Measurements from ENCODE around the gene EMID1.

Gene EMID1

DNA sequence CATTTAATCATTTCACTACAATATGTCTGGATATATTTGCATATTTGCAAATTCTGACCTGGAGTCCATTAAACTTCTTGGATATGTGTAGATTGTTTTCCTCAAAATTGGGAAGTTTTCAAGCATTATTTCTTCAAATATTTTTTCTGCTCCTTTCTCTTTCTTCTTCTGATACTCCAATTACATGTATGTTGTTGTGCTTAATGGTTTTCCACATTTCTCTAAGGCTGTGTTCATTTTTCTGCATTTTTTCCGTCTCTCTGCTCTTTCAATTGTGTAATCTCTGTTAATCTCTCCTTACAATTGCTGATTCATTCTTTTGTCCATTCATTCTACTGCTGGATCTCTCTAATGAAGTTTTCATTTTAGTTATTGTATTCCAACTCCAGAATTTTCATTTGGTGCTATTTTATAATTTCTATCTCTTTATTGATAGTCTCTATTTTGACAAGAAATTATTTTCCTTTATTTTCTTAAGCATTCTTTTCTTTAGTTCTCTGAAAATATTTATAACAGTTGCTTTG lies 30.3 kb upstream of the EMID1 start:
- Histone ChIP-seq H3K9me3 (ENCODE audit: control insufficient read depth, low read depth, low read length) (peaks cover 7% of the 10 kb centered on the region), H3K9ac (ENCODE audit: low read length) (no peak overlapping the region), H3K27me3 (ENCODE audit: control insufficient read depth, insufficient read depth, low read length) (no peaks in the 10 kb centered on the region), H3K4me3 (ENCODE audit: low read length) (no peak overlapping the region), H3K4me1 (ENCODE audit: control insufficient read depth, low read depth, low read length) (no peaks in the 10 kb centered on the region), H3K27ac (ENCODE audit: low read length) (no peak overlapping the region), H3K36me3 (ENCODE audit: control insufficient read depth, low read depth, low read length) (no peaks in the 10 kb centered on the region)

DNA sequence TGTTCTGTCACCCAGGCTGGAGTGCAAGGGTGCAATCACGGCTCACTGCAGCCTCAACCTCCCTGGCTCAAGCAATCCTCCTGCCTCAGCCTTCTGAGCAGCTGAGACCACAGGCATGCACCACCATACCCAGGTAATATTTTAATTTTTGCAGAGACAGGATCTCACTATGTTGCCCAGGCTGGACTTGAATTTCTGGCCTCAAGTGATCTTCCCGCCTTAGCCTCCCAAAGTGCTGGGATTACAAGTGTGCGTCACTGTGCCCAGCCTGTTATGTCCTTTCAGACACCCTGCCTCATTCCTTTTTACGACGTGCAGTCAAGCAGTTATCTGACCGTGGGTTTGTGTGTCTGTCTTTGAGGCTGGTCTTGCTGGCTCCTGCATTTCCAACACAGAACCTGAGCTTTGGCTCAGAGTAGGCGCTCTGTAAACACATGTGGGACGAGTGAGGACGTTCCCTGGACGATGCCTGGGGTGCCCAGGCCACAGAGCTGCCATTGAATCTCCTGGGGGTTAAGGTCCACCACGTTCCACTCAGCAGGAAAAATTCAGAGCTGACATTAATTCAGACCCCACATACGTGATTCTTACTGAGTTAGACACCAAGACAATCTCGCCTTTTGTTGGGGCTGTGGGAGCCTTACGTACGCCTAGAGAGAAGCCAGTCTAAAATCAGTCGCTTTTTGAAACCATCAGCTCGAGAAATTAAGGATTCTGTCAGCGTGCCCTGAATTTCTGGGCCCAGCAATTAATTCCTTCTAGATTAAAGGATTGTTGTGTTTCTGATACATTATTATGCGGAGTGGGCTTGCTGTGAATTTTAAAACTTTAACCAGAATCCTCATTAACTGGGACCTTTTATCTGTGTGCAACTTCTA lies 21.5 kb upstream of the EMID1 start:
- no peaks in the 10 kb centered on the region for H3K36me3 ChIP-seq (ENCODE audit: control insufficient read depth, low read depth, low read length)
- H3K4me1 ChIP-seq (ENCODE audit: control insufficient read depth, low read depth, low read length) = peaks cover 4% of the 10 kb centered on the region
- no peak overlapping the region for H3K4me3 ChIP-seq (ENCODE audit: low read length)
- H3K27ac ChIP-seq (ENCODE audit: low read length) = no peak overlapping the region
- no peak overlapping the region for H3K9ac ChIP-seq (ENCODE audit: low read length)
- no peaks in the 10 kb centered on the region for H3K27me3 ChIP-seq (ENCODE audit: control insufficient read depth, insufficient read depth, low read length)
- H3K9me3 ChIP-seq (ENCODE audit: control insufficient read depth, low read depth, low read length) = no peaks in the 10 kb centered on the region

DNA sequence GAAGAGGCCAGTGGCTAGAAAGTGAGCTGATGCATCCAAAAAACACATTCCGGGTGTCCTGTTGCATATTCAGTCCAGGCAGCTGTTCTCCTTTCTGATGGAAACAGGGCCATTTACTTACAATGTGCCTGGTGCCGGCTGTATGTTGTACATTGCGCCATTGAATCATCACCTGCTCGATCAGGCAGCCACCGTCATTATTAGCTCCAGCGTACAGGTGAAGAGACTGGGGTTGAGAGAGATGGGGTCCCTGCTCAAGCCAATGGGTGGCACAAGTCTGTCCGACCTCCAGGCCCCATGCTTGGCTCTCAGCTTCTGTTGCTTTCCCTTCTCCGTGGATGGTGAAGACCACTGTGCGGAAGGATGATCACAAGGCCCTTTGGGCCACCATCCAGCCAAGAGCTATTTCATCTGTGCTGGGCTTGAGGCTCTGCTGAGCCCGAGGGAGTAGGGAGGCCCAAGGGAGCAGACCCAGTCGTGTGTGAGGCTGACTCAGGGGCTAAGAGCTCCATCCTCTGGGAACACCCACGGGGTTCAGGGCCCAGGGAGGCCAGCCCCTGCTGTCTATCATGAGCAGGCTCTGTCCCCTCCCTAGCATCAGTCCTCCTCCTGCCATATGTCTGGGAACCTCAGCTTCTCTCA lies 20.7 kb upstream of the EMID1 start:
- Histone ChIP-seq H3K9me3 (ENCODE audit: control insufficient read depth, low read depth, low read length) (no peaks in the 10 kb centered on the region), H3K27me3 (ENCODE audit: control insufficient read depth, insufficient read depth, low read length) (no peaks in the 10 kb centered on the region), H3K36me3 (ENCODE audit: control insufficient read depth, low read depth, low read length) (no peaks in the 10 kb centered on the region), H3K4me3 (ENCODE audit: low read length) (no peak overlapping the region), H3K27ac (ENCODE audit: low read length) (no peak overlapping the region), H3K9ac (ENCODE audit: low read length) (no peak overlapping the region), H3K4me1 (ENCODE audit: control insufficient read depth, low read depth, low read length) (peaks cover 4% of the 10 kb centered on the region)

DNA sequence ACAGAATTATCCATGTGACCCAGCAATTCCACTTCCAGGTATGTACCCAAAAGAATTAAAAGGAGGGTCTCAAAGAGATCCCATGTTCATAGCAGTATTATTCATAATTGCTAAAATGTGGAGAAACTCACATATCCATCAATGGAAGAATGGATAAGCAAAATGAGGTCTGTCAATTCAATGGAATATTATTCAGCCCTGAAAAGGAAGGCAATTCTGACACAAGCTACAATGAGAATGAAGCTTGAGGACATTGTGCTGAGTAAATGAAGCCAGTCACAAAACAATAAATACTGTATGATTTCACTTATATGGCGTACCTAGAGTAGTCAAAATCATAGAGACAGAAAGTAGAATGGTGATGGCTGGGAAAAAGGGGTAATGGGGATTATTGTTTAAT lies 19.4 kb upstream of the EMID1 start:
- H3K4me3 ChIP-seq (ENCODE audit: low read length) = no peak overlapping the region
- H3K27ac ChIP-seq (ENCODE audit: low read length) = no peak overlapping the region
- no peak overlapping the region for H3K9ac ChIP-seq (ENCODE audit: low read length)
- H3K4me1 ChIP-seq (ENCODE audit: control insufficient read depth, low read depth, low read length) = peaks cover 4% of the 10 kb centered on the region
- H3K27me3 ChIP-seq (ENCODE audit: control insufficient read depth, insufficient read depth, low read length) = no peaks in the 10 kb centered on the region
- H3K36me3 ChIP-seq (ENCODE audit: control insufficient read depth, low read depth, low read length) = no peaks in the 10 kb centered on the region
- H3K9me3 ChIP-seq (ENCODE audit: control insufficient read depth, low read depth, low read length) = no peaks in the 10 kb centered on the region

DNA sequence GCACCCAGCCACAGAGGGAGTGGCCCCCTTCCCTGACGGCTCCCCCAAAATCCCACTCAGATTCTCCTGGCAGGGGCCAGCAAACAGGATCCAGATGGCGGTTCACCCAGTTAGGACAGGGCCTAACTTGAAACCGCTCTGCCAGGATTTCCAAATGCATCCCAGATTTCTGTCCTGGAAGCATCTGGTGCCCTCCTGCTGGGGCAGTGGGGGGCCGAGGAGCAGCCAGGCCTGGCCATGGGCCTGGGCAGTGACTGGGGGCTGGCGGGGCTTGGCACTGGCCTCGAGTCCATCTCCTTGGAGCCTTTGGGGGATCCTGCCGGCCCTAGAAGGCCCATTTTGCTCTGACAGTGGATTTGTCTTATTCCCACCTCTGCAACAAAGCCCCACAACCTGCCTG lies 17.9 kb upstream of the EMID1 start:
- peaks cover 4% of the 10 kb centered on the region for H3K4me1 ChIP-seq (ENCODE audit: control insufficient read depth, low read depth, low read length)
- no peak overlapping the region for H3K4me3 ChIP-seq (ENCODE audit: low read length)
- no peaks in the 10 kb centered on the region for H3K27me3 ChIP-seq (ENCODE audit: control insufficient read depth, insufficient read depth, low read length)
- H3K9ac ChIP-seq (ENCODE audit: low read length) = no peak overlapping the region
- H3K36me3 ChIP-seq (ENCODE audit: control insufficient read depth, low read depth, low read length) = no peaks in the 10 kb centered on the region
- no peaks in the 10 kb centered on the region for H3K9me3 ChIP-seq (ENCODE audit: control insufficient read depth, low read depth, low read length)
- no peak overlapping the region for H3K27ac ChIP-seq (ENCODE audit: low read length)

DNA sequence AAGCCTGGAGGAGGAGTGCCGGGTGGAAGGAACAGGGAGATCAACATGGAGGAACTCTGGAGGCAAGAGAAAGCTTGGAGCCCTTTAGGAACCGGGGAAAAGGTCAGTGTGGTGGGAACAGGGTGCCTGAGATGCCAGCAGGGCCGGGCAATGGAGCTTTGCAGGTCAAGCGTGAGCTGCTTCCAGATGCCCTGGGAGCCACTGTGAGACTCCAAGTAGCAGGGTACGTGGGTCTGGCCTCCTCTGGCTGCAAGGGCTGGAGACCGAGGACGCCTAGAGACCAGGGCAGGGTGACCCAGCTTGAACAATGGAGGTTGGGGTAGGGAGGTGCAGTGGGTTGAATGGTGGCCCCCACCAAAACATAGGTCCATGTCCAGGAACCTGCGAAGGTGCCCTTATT lies 15.6 kb upstream of the EMID1 start:
- Histone ChIP-seq H3K36me3 (ENCODE audit: control insufficient read depth, low read depth, low read length) (no peaks in the 10 kb centered on the region), H3K9ac (ENCODE audit: low read length) (no peak overlapping the region), H3K4me1 (ENCODE audit: control insufficient read depth, low read depth, low read length) (no peaks in the 10 kb centered on the region), H3K4me3 (ENCODE audit: low read length) (no peak overlapping the region), H3K27me3 (ENCODE audit: control insufficient read depth, insufficient read depth, low read length) (no peaks in the 10 kb centered on the region), H3K27ac (ENCODE audit: low read length) (no peak overlapping the region), H3K9me3 (ENCODE audit: control insufficient read depth, low read depth, low read length) (no peaks in the 10 kb centered on the region)

DNA sequence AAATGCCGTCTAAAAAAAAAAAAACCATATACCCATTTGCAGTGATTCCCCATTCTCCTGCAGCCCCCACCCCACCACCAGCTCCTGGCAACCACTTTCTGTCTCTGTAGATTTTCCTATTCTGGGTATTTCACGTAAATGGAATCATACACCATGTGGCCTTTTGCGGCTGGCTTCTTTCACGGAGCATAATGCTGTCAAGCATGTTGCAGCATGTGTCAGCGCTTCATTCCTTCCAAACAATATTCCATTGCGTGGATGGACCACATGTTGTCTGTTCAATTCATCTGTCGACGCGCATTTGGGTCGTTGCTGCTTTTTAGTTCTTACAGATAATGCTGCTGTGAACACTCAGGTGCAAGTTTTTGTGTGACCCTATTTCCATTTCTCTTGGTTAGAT lies 14.8 kb upstream of the EMID1 start:
- H3K36me3 ChIP-seq (ENCODE audit: control insufficient read depth, low read depth, low read length) = no peaks in the 10 kb centered on the region
- no peak overlapping the region for H3K4me3 ChIP-seq (ENCODE audit: low read length)
- no peaks in the 10 kb centered on the region for H3K4me1 ChIP-seq (ENCODE audit: control insufficient read depth, low read depth, low read length)
- no peak overlapping the region for H3K27ac ChIP-seq (ENCODE audit: low read length)
- no peaks in the 10 kb centered on the region for H3K9me3 ChIP-seq (ENCODE audit: control insufficient read depth, low read depth, low read length)
- no peak overlapping the region for H3K9ac ChIP-seq (ENCODE audit: low read length)
- H3K27me3 ChIP-seq (ENCODE audit: control insufficient read depth, insufficient read depth, low read length) = no peaks in the 10 kb centered on the region

DNA sequence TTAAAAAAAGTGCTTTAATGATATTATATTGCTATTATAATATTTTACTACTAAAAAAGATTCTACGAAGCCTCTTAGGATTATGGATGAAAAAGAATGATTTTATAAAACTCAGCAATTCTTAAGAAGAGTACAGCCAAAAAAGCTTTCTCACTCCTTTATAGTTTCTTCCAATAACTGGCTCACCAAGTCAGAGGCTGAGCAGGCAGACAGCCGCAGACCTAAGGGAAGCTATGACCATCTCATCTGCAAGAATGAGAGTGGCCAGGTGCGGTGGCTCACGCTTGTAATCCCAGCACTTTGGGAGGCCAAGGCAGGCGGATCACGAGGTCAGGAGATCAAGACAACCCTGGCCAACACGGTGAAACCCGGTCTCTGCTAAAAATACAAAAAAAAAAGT lies 12.7 kb upstream of the EMID1 start:
- H3K9me3 ChIP-seq (ENCODE audit: control insufficient read depth, low read depth, low read length) = no peaks in the 10 kb centered on the region
- H3K27ac ChIP-seq (ENCODE audit: low read length) = no peak overlapping the region
- H3K4me1 ChIP-seq (ENCODE audit: control insufficient read depth, low read depth, low read length) = no peaks in the 10 kb centered on the region
- no peaks in the 10 kb centered on the region for H3K36me3 ChIP-seq (ENCODE audit: control insufficient read depth, low read depth, low read length)
- H3K4me3 ChIP-seq (ENCODE audit: low read length) = no peak overlapping the region
- no peaks in the 10 kb centered on the region for H3K27me3 ChIP-seq (ENCODE audit: control insufficient read depth, insufficient read depth, low read length)
- no peak overlapping the region for H3K9ac ChIP-seq (ENCODE audit: low read length)

DNA sequence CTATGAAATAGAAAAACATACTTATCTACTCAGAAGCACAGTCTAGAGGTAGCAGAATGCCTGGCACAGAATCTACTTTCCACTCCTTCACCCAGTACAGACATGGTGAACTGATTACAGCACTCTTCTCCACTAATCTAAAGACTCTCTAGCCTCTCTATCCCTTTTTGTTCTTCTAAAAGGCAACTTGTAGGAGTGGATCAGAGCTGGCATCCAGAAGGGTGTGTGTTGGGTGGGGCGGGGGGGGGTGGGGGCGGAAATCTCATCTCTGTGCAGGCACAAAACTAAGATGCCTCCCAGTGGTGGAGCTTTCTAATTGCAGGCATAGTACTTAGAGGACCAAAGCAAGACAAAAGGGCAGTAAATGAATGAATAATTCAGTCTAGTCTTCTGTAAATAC lies 11.5 kb upstream of the EMID1 start:
- Histone ChIP-seq H3K4me3 (ENCODE audit: low read length) (no peak overlapping the region), H3K9ac (ENCODE audit: low read length) (no peak overlapping the region), H3K4me1 (ENCODE audit: control insufficient read depth, low read depth, low read length) (no peaks in the 10 kb centered on the region), H3K27ac (ENCODE audit: low read length) (no peak overlapping the region), H3K27me3 (ENCODE audit: control insufficient read depth, insufficient read depth, low read length) (no peaks in the 10 kb centered on the region), H3K36me3 (ENCODE audit: control insufficient read depth, low read depth, low read length) (no peaks in the 10 kb centered on the region), H3K9me3 (ENCODE audit: control insufficient read depth, low read depth, low read length) (no peaks in the 10 kb centered on the region)

DNA sequence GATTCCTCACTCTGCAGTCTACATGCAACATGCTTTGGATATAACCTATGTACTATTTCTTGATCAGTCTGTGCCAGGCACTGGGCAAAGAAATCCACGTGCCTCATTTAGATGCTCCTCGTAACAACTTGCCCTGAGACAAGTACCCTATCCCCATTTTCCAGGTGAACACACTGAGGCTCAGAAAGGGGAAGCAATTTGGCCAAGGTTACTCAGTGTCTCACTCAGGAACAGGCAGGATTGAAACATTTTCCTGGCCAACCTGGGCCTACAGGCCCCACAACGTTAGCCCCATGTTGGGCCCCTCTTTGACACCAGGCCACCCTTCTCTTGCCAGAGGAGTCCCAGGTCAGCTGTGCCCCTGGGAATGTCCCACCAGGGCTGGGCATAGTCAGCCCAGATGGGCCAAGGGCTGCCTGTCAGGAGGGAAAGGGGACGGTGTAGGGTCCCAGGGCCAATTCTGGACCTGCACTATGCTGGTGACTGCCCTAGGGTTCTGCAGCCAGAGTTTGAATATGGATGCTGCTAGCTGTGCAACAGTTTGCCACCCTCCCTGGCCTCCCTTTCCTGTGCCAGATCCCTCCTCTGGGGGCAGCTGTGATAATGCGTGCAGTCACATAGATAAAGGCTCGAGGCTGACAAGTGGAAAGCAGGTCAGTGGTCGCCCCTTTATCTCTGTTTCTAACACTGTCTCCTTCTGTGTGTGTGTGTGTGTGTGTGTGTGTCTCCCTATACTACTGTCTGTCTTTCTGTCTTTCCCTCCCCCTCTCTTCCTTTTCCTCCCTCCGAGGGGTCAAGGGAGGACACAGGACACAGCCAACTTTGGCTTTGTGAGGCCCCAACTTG lies 10.4 kb upstream of the EMID1 start:
- Histone ChIP-seq H3K36me3 (ENCODE audit: control insufficient read depth, low read depth, low read length) (no peaks in the 10 kb centered on the region), H3K27ac (ENCODE audit: low read length) (no peak overlapping the region), H3K9ac (ENCODE audit: low read length) (no peak overlapping the region), H3K4me3 (ENCODE audit: low read length) (no peak overlapping the region), H3K27me3 (ENCODE audit: control insufficient read depth, insufficient read depth, low read length) (no peaks in the 10 kb centered on the region), H3K9me3 (ENCODE audit: control insufficient read depth, low read depth, low read length) (no peaks in the 10 kb centered on the region), H3K4me1 (ENCODE audit: control insufficient read depth, low read depth, low read length) (no peaks in the 10 kb centered on the region)

DNA sequence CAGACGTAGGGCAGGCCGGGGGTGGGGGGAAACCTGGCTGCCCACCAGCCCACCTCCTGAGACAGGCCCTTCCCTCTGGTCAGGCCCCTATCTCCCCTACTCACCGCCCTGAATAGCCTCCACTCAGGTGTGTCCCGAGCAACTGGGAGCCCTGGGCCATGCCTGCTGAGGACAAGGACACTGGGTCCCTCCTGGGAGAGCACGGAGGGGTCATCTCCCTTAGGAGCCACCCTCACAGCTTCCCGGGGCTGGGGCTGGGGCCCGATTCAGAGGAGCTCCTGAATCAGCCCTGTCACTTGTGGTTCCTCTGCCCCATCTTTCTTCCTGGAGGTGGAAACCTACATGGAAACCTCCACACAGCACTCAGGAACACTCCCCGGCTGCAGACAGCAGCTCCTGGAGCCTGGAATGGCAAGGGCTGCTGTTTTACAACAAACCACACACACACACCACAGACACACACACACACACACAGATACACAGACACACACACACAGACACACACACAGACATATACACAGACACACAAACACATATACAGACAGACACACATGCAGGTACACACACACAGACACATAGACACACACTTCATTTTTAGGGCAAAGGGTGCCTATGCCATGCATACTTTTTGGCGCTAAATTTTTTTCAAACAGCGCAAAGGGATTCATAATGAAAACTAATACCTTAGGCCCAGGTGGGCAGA lies 9.6 kb upstream of the EMID1 start:
- no peak overlapping the region for H3K27ac ChIP-seq (ENCODE audit: low read length)
- no peak overlapping the region for H3K9ac ChIP-seq (ENCODE audit: low read length)
- no peaks in the 10 kb centered on the region for H3K27me3 ChIP-seq (ENCODE audit: control insufficient read depth, insufficient read depth, low read length)
- no peaks in the 10 kb centered on the region for H3K4me1 ChIP-seq (ENCODE audit: control insufficient read depth, low read depth, low read length)
- no peak overlapping the region for H3K4me3 ChIP-seq (ENCODE audit: low read length)
- H3K9me3 ChIP-seq (ENCODE audit: control insufficient read depth, low read depth, low read length) = no peaks in the 10 kb centered on the region
- H3K36me3 ChIP-seq (ENCODE audit: control insufficient read depth, low read depth, low read length) = no peaks in the 10 kb centered on the region

All from iPS-18a (cell line).